ENCODE results near the gene PHLDB2.
A peak's percentile ranks its signal among the peaks of the same experiment; 100 is the strongest.

GRCh38 chr3:111904376-111905241, 45.5 kb downstream of the PHLDB2 start:
- no peak for TF ChIP-seq CTCF (IDR thresholded peaks at IDR 0.05)
- peak in 2 of 3 donors; percentile 22 to 25 for TF ChIP-seq POLR2AphosphoS5 (IDR thresholded peaks at IDR 0.05)

Data from breast epithelium (tissue), 3 donors.